GM21717 (cell line): ENCODE results near the gene P2RY8.
"Not testable (repeated sequence)": the region's sequence is repeated elsewhere in the genome, so short reads cannot be mapped to it uniquely, and the experiment has no call there.

Experiments used
- ATAC-seq: cut with Tn5 transposase; IDR thresholded peaks from one replicate; pipeline ENCODE4 v1.9.1; 2021; ENCODE audit warnings: mild to moderate bottlenecking, moderate library complexity; ENCODE audit not compliant: unreplicated experiment

Gene P2RY8

GRCh38 chrX:1466232-1466661 lies 70.7 kb downstream of the P2RY8 start:
- no peak for ATAC-seq

DNA sequence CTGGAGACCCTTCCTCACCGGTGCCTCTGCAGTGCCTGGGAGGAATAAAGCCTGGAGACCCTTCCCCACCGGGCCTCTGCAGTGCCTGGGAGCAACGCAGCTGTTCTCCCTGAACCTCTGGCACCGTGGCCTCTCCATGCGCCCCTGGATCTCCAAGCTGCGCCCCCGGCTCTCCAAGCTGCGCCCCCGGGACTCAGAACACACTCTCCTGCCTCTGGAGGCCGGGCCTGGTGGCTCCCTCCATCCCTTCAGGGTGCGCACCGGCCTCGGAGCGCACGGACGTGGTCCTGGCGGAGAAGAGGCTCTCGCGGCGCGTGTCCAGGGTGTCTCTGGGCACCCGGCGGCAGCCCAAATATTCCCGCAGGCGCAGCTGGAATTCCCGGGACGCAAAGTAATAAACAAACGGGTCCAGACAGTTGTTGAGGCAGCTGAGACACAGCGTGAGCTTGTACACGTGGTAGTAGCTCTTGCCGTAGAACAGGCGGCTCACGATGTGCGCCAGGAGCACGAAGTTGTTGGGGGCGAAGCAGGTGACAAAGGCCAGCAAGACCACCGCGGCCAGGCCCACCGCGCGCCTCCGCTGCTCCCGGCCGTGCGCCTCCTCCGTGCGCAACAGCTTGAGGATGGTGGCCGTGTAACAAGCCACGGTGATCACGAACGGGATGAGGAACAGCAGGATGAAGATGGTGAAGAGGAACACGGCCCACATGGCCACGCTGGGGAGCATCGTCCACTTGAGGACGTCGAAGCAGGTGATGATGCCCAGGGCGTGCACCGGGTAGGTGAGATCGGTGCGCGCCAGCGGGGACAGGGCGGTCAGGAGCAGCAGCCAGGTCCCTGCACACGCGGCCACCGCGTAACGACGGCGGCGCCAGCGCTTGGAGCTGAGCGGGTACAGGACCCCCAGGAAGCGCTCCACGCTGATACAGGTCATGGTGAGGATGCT lies 71.4 kb downstream of the P2RY8 start:
- no peak for ATAC-seq

- no peak for ATAC-seq
These were observed 72.1 kb downstream of the P2RY8 start for GRCh38 chrX:1464971-1465285.

DNA sequence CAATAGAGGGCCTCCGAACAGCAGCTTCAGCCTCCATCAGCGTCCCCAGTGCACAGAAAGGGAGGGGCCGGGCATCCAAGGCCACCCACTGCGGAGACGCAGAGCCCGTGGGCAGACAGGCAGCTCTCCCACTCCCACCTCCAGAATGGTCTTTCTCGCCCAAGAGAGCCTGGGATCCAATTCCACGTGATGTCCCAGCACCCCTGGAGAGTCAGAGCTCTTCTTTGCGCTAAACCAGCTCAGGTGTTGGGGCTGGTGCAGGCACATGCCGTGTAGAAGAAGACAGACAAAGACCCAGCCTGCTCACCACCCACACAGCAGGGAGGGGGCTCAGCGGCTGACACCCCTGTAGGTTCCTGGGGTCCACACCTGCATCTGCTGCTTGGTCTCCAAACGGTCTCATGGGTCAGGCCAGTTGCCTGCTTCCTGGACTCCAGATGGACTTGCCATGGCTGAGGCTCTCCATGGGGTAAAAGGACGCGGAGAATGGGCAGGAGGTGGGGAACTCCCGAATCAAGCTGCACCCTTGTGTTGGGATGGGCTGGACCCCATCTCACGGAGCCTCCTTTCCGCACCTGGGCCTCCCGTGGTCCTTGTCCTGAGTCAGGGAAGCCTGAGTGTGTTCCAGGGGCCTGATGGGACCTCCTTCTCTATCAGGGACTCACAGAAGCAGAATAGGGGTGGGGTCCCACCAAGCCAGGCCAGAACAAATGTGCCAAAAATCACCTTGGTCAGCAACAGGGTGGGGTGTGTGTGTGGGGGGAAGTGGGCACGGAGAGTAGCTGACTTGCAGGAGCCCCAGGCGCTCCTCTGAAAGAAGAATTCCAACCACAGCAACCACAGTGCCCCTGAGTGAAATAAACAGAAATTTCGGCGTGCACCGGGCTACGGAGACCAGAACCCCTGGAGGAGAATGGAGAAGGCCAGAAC lies 72.7 kb downstream of the P2RY8 start:
- ATAC-seq, result no peak

GRCh38 chrX:1463581-1463980 lies 73.4 kb downstream of the P2RY8 start:
- ATAC-seq, result no peak

- ATAC-seq, result no peak
These were observed 74.3 kb downstream of the P2RY8 start for GRCh38 chrX:1462596-1463251.

DNA sequence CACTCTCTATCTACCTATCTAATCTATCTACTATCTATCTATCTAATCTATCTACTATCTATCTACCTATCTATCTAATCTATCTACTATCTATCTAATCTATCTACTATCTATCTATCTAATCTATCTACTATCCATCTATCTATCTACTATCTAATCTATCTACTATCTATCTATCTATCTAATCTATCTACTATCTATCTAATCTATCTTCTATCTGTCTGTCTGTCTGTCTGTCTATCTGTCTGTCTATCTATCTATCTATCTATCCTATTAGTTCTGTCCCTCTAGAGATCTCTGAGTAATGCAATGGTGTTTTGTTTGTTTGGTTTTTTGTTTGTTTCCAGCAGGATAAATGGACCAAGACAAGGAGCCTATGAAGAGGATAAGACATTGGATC lies 74.9 kb downstream of the P2RY8 start:
- no peak for ATAC-seq

DNA sequence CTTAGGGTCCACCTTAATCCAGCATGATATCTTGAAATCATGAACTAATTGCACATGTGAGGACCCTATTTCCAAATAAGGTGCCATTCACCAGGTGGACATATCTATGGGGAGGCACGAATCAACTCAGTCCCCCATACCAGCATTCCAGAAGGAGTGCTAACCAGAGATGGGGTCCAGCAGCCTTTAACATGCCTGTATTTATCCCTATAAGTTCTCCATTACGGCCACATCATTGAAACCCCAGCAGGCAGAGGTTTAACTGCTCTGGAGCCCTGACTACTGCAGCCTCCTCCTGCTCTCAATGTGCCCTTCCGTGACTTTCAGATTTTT lies 81.1 kb downstream of the P2RY8 start:
- ATAC-seq, result no peak

DNA sequence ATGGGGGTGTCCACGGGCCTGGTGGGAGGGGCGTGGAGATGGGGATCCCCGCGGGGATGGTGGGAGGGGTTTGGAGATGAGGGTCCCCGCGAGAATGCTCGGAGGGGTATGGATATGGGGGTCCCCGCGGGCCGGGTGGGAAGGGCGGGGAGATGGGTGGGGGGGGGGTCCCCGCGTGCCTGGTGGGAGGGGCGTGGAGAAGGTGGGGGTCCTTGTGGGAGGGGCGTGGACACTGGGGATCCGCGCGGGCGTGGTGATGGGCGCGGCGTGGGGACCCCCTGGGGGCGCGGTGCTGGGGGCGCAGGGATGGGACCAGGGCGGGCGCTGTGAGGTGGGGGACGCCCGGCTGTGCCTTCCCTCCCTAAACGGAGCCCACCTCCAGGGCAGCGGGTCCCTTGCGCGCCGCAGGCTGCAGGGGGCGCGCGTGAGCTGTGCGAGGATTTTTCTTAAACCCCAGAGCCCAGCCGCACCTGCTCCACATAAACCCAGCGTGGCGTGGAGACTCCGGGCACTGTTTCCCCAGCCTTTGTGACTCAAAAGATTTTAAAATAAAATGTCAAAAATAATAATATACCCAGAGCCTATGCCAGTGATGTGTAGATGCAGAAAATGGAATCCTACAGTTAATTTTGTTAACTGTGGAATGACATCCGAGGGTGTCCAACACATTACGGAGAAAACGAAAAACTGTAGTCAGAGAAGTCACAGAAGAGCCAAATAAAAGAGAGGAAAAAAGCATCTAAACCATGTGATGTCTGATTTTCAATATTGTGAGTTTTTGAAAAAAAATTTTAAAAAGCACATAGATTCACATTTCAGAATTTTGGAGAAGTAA lies 82.8 kb downstream of the P2RY8 start:
- peak; percentile 48 for ATAC-seq

DNA sequence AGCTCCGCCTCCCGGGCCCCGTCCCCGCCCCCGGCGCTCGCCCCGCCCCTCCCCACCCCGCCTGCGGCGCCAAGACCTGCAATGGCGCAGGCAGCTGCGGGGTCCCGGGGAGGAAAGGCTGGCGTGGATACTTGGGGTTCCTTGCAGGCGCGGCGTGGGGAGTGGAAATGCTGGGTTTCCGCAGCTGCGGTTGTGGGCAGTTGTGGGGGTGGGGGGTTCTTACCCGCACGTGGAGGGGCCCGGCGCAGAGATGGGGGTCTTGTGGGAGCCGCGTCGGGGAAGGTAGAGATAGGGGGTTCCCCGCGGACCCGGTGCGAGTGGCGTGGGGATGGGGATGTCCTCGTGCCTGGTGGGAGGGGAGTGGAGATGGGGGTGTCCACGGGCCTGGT lies 83.6 kb downstream of the P2RY8 start:
- peak; percentile 36 for ATAC-seq

- ATAC-seq, result peak; percentile 69
These were observed 84.2 kb downstream of the P2RY8 start, which contains the start of gene ASMTL for GRCh38 chrX:1452516-1453394. TSS of gene ASMTL (minus strand) at chrX:1452909. CDS start at chrX:1452840, 69 bp downstream.

DNA sequence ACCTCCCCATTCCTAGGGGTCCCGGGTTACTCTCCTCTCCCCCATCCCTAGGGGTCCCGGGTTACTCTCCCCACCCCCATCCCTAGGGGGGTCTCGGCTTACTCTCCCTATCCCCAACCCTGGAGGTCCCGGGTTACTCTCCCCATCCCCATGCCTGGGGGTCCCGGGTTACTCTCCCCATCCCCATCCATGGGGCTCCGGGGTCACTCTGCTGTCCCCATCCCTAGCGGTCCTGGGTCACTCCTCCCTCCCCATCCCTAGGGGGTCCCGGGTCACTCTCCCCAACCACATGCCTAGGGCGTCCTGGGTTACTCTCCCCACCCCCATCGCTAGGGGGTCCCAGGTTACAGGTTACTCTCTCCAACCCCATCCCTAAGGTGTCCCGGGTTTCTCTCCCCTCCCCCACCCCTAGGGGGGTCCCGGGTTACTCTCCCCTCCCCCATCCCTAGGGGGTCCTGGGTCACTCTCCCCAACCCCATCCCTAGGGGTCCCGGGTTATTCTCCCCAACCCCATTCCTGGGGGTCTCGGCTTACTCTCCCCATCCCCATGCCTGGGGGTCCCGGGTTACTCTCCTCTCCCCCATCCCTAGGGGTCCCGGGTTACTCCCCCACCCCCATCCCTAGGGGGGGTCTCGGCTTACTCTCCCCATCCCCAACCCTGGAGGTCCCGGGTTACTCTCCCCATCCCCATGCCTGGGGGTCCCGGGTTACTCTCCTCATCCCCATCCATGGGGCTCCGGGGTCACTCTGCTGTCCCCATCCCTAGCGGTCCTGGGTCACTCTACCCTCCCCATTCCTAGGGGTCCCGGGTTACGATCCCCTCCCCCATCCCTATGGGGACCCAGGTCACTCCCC lies 85.1 kb downstream of the P2RY8 start:
- no peak for ATAC-seq

DNA sequence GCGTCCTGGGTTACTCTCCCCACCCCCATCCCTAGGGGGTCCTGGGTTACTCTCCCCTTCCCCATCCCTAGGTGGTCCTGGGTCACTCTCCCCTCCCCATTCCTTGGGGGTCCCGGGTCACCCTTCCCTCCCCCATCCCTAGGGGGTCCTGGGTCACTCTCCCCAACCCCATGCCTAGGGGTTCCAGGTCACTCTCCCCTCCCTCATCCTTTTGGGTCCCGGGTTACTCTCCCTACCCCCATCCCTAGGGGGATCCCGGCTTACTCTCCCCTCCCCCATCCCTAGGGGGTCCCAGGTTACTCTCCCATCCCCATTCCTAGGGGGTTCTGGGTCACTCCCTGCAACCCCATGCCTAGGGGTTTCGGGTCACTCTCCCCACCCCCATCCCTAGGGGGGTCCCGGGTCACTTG lies 85.7 kb downstream of the P2RY8 start:
- ATAC-seq, result no peak

DNA sequence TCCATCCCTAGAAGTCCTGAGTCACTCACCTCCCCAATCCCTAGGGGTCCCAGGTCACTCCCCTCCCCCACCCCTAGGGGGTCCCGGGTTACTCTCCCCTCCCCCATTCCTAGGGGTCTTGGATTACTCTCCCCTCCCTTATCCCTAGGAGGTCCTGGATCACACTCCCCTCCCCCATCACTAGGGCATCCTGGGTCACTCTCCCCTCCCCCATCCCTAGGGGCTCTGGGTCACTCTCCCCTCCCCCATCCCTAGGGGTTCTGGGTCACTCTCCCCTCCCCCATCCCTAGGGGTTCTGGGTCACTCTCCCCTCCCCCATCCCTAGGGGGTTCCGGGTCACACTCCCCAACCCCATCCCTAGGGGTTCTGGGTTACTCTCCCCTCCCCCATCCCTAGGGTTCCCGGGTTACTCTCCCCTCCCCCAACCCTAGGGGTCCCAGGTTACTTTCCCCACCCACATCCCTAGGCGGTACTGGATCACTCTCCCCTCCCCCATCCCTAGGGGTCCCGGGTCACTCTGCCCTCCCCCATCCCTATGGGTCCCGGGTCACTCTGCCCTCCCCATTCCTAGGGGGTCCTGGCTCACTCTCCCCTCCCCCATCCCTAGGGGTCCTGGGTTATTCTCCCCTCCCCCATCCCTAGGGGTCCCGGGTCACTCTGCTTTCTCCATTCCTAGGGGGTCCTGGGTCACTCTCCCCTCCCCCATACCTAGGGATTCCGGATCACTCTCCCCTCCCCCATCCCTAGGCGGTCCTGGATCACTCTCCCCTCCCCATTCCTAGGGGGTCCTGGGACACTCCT lies 86.4 kb downstream of the P2RY8 start:
- ATAC-seq, result no peak

DNA sequence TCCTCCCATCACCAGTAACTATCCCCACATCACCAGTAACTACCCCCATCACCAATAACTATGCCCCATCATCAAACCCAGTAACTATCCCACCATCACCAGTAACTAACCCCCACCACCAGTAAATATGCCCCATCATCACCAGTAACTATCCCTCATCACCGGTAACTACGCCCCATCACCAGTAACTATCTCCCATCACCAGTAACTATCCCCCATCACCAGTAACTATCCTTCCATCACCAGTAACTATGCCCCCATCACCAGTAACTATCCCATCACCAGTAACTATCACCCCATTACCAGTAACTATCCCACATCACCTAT lies 87.2 kb downstream of the P2RY8 start:
- no peak for ATAC-seq

GRCh38 chrX:1449036-1449822 lies 87.8 kb downstream of the P2RY8 start:
- ATAC-seq, result no peak

DNA sequence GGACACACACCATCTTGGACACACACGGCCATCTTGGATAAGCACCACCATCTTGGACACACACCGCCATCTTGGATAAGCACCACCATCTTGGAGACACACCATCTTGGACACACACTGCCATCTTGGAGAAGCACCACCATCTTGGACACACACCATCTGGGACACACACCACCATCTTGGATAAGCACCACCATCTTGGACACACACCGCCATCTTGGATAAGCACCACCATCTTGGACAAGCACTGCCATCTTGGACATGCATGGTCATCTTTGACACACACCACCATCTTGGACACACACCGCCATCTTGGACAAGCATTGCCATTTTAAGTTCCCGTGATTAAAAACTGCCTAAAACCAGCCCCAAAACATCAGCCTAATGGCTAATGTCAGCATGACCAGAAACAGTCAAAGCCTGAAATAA lies 88.4 kb downstream of the P2RY8 start:
- ATAC-seq, result not testable (repeated sequence)
